Caco-2 (cell line): ENCODE data around the gene TNF. TPM values are rescaled to one million over a fixed set of nuclear protein-coding genes. Genes with fewer than 3 reads are reported as not detected.

Source experiments
- BruUV-seq: library from RNA; stranded (reverse); fragments of 400-500 nt; replicated peaks from 2 replicates; lab custom pipeline; 2021; lab: Mats Ljungman, UMichigan
- CTCF ChIA-PET: fragments of 300-600 bp; sonication (Branson Sonifier 250); formaldehyde crosslinking; loops from one replicate; lab custom pipeline; 2022; ENCODE audit warnings: antibody characterized with exemption; lab: Charles Lee
- POLR2A ChIA-PET: fragments of 300-600 bp; sonication (Branson Sonifier 250); formaldehyde crosslinking; loops from one replicate; lab custom pipeline; 2022; ENCODE audit warnings: antibody characterized with exemption; lab: Charles Lee
- DNase-seq, 2 experiments: peaks; one replicate each; pipeline versions ENCODE4 v3.0.0 to v3.0.0-alpha.2; 2020 to 2022
- H3K27me3 ChIP-seq: replicated peaks from 2 replicates; pipeline ENCODE4 v1.6.0; 2011; ENCODE audit warnings: low read length; ENCODE audit not compliant: control insufficient read depth, insufficient read depth
- H3K36me3 ChIP-seq: 2 replicates; pipeline ENCODE4 v1.5.1; 2011; ENCODE audit warnings: low read length; ENCODE audit not compliant: control insufficient read depth, insufficient read depth
- H3K4me1 ChIP-seq: fragments of 250-450 bp; sonication (Bioruptor Pico); 2 replicates; pipeline ENCODE4 v1.5.1; 2020; ENCODE audit warnings: mild to moderate bottlenecking
- H3K4me3 ChIP-seq: 2 replicates; pipeline ENCODE4 v1.5.1; 2011; ENCODE audit warnings: low read depth, mild to moderate bottlenecking, control low read depth, low read length
- H3K9me3 ChIP-seq: fragments of 250-450 bp; sonication (Bioruptor Pico); 2 replicates; pipeline ENCODE4 v1.5.1; 2020; ENCODE audit warnings: mild to moderate bottlenecking, moderate library complexity
- H3K27ac Mint-ChIP-seq: one replicate; pipeline ENCODE4 v1.8.0; 2022; ENCODE audit warnings: mixed read lengths; ENCODE audit not compliant: unreplicated experiment
- H3K27me3 Mint-ChIP-seq: one replicate; pipeline ENCODE4 v1.8.0; 2022; ENCODE audit warnings: mixed read lengths; ENCODE audit not compliant: insufficient read depth, unreplicated experiment
- H3K36me3 Mint-ChIP-seq: one replicate; pipeline ENCODE4 v1.8.0; 2022; ENCODE audit warnings: mild to moderate bottlenecking, mixed read lengths; ENCODE audit not compliant: insufficient read depth, unreplicated experiment
- H3K4me1 Mint-ChIP-seq: one replicate; pipeline ENCODE4 v1.8.0; 2022; ENCODE audit warnings: low read depth, mixed read lengths; ENCODE audit not compliant: unreplicated experiment
- H3K4me3 Mint-ChIP-seq: one replicate; pipeline ENCODE4 v1.8.0; 2022; ENCODE audit warnings: mild to moderate bottlenecking, moderate library complexity, mixed read lengths; ENCODE audit not compliant: unreplicated experiment
- H3K9me3 Mint-ChIP-seq: one replicate; pipeline ENCODE4 v1.8.0; 2022; ENCODE audit warnings: mixed read lengths; ENCODE audit not compliant: unreplicated experiment
- intact Hi-C: fragments of 100-400 bp; cut with micrococcal nuclease; formaldehyde crosslinking; loops from one replicate; pipeline ENCODE4 v1.10.0; 2022; ENCODE audit not compliant: unreplicated experiment
- total RNA-seq: library from RNA; stranded (reverse); gene quantifications from 2 replicates; pipeline ENCODE4 v1.2.3, GENCODE V29; 2022
- TF ChIP-seq, protein P1 (sequence below), 2 experiments: fragments of 200-600 bp in 1 of 2; IDR thresholded peaks; 1 replicate in 1 of 2; 2 replicates in 1 of 2; pipeline versions ENCODE4 v1.5.1 to v1.8.0; 2011 to 2022; ENCODE audit warnings: antibody characterized with exemption in 1 of 2, control low read depth in 1 of 2, inconsistent platforms in 1 of 2, low read depth in 1 of 2, low read length in 1 of 2, mild to moderate bottlenecking in 1 of 2, moderate library complexity in 1 of 2; ENCODE audit not compliant: insufficient read depth in 1 of 2, severe bottlenecking in 1 of 2, unreplicated experiment in 1 of 2

TNF gene
- total RNA-seq, 1 experiment from 2014 or later = not detected

DNA sequence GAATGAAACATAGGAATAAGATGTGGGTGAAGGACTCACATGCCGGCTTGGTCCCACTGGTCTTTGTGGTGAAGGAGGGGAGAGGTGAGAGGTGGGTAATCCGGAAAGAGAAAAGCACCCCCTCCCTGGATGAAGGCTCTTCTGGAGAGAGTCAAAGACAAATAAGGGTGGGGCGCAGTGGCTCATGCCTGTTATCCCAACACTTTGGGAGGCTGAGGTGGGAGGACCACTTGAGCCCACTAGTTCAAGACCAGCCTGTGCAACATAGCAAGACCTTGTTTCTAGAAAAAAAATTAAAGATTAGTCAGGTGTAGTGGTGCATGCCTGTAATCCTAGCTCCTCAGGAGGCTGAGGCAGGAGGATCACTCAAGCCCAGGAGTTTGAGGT, 3.7 kb downstream of the TNF start:
- CTCF ChIA-PET = interaction anchor here (0.6 kb wide), 1 partner anchor 14 kb away, joined by 3 read pairs; the partner anchor contains the start of gene NCR3
- H3K4me3 Mint-ChIP-seq = no peak overlapping the region
- BruUV-seq = no TSS peak
- no peaks in the 10 kb centered on the region for H3K9me3 ChIP-seq
- H3K36me3 ChIP-seq = no peaks in the 10 kb centered on the region
- no peaks in the 10 kb centered on the region for H3K9me3 Mint-ChIP-seq
- TF ChIP-seq, protein P1, sequence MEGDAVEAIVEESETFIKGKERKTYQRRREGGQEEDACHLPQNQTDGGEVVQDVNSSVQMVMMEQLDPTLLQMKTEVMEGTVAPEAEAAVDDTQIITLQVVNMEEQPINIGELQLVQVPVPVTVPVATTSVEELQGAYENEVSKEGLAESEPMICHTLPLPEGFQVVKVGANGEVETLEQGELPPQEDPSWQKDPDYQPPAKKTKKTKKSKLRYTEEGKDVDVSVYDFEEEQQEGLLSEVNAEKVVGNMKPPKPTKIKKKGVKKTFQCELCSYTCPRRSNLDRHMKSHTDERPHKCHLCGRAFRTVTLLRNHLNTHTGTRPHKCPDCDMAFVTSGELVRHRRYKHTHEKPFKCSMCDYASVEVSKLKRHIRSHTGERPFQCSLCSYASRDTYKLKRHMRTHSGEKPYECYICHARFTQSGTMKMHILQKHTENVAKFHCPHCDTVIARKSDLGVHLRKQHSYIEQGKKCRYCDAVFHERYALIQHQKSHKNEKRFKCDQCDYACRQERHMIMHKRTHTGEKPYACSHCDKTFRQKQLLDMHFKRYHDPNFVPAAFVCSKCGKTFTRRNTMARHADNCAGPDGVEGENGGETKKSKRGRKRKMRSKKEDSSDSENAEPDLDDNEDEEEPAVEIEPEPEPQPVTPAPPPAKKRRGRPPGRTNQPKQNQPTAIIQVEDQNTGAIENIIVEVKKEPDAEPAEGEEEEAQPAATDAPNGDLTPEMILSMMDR (IDR thresholded peaks at IDR 0.05; ENCODE audit: insufficient read depth in 1 of 2, low read depth in 1 of 2, low read length in 1 of 2, severe bottlenecking in 1 of 2, unreplicated experiment in 1 of 2) = no peak
- no peak overlapping the region for H3K4me3 ChIP-seq
- intact Hi-C loops = no loop called here
- no peaks in the 10 kb centered on the region for H3K27me3 ChIP-seq
- POLR2A ChIA-PET = no interaction called here
- peaks cover 4% of the 10 kb centered on the region for H3K4me1 ChIP-seq
- no peak for DNase-seq
- no peaks in the 10 kb centered on the region for H3K27me3 Mint-ChIP-seq
- peaks cover 20% of the 10 kb centered on the region for H3K4me1 Mint-ChIP-seq
- H3K27ac Mint-ChIP-seq = no peak overlapping the region
- H3K36me3 Mint-ChIP-seq = peaks cover 5% of the 10 kb centered on the region

DNA sequence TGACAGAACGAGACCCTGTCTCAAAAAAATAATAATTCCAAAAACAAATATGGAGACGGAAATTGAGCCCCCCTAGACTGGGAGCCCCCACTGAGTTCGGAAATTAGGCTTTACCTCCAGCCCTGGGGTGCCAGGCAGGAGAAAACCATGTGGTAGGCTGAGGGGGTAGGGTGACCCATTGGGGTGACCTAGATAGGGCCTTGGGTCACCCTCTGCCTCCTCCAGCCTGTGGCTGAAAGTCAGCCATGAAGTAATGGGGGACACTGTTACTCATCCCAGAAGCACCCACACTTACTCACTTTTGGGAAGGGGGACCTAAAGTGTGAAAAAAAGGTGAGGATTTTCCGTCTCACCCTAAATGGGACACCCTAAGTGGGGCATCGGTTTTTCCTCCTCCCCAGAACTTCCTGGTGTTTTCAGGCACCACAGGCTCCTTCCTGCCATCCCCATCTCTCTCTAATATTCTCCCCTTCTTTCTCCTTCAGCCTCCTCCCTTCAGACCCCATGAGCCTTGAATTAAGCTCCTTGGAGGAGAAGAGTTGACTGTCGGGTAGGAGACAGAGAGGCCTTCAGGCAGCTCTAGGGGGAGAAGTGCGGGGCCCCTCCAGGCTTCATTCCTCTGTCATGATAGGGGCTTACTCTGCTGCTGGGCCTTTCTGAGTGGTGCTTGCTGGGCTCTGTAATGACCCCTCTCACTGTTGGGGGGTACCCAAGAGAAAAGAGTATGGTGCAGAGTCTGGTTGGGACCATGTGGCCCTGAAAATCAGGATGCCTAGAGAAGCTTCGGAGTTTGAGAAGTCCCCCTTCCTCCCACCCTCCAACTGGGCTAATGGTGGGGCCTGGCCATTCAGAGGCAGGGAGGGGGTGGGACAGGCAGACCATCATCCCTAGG, 4.4 kb downstream of the TNF start:
- no peaks in the 10 kb centered on the region for H3K27me3 Mint-ChIP-seq
- TF ChIP-seq, protein P1 (IDR thresholded peaks at IDR 0.05; ENCODE audit: insufficient read depth in 1 of 2, low read depth in 1 of 2, low read length in 1 of 2, severe bottlenecking in 1 of 2, unreplicated experiment in 1 of 2) = no peak

DNA sequence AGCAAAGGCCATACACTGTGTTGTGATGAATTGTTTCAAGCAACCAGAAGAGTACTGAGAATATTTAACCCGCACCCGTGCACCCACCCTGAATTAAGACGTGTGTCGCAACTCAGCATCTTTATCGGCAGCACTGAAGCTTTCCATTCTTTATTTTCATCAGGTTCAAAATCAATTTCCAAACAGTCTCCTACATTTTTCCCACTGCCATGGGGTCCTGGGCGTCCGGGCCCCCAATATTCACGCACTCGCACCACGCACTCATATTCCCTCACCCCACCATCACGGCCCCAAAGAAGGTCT, 5.0 kb downstream of the TNF start:
- Histone ChIP-seq H3K36me3 (no peaks in the 10 kb centered on the region), H3K27me3 (no peaks in the 10 kb centered on the region), H3K4me3 (peak overlapping the region; percentile 80), H3K4me1 (peaks cover 3% of the 10 kb centered on the region; the same call in 1 of the 2 replicates), H3K9me3 (no peaks in the 10 kb centered on the region)
- peaks cover 18% of the 10 kb centered on the region for H3K4me1 Mint-ChIP-seq
- BruUV-seq = no TSS peak
- H3K36me3 Mint-ChIP-seq = peaks cover 5% of the 10 kb centered on the region
- peak overlapping the region; percentile 97 for H3K4me3 Mint-ChIP-seq
- TF ChIP-seq, protein P1 (IDR thresholded peaks at IDR 0.05; ENCODE audit: insufficient read depth in 1 of 2, low read depth in 1 of 2, low read length in 1 of 2, severe bottlenecking in 1 of 2, unreplicated experiment in 1 of 2) = no peak
- no peaks in the 10 kb centered on the region for H3K9me3 Mint-ChIP-seq
- no peak for DNase-seq
- intact Hi-C loops = no loop called here
- ChIA-PET CTCF (interaction anchor here (0.6 to 7.2 kb wide), 4 partner anchors 13 to 189 kb away, joined by 3 to 80 read pairs (median 4); partner anchors contain the start of gene NCR3), POLR2A (interaction anchor here (1.4 kb wide), 1 partner anchor 39 kb away, joined by 6 read pairs; the partner anchor contains the start of gene DDX39B)
- H3K27me3 Mint-ChIP-seq = no peaks in the 10 kb centered on the region
- no peak overlapping the region for H3K27ac Mint-ChIP-seq

More for the DNA sequence above, 4.4 kb downstream of the TNF start:
- no TSS peak for BruUV-seq
- no peaks in the 10 kb centered on the region for H3K9me3 Mint-ChIP-seq
- Histone ChIP-seq H3K27me3 (no peaks in the 10 kb centered on the region), H3K4me1 (peaks cover 3% of the 10 kb centered on the region; the same call in 1 of the 2 replicates), H3K9me3 (no peaks in the 10 kb centered on the region), H3K4me3 (no peak overlapping the region), H3K36me3 (no peaks in the 10 kb centered on the region)
- H3K36me3 Mint-ChIP-seq = peaks cover 5% of the 10 kb centered on the region
- peak overlapping the region; percentile 97 for H3K4me3 Mint-ChIP-seq
- no peak overlapping the region for H3K27ac Mint-ChIP-seq
- DNase-seq = no peak
- H3K4me1 Mint-ChIP-seq = peaks cover 18% of the 10 kb centered on the region
- CTCF ChIA-PET = interaction anchor here (0.6 to 7.2 kb wide), 5 partner anchors 13 to 190 kb away, joined by 3 to 80 read pairs (median 5); partner anchors contain the start of genes NCR3 and NFKBIL1
- POLR2A ChIA-PET = interaction anchor here (1.4 kb wide), 1 partner anchor 38 kb away, joined by 6 read pairs; the partner anchor contains the start of gene DDX39B
- intact Hi-C loops = no loop called here
